A549 (cell line): ENCODE results near the gene RAPGEF2.

Experiments used
- CTCF ChIP-seq: fragments of >200 bp; sonication (Bioruptor Twin); formaldehyde crosslinking; IDR thresholded peaks from 3 replicates; pipeline ENCODE4 v1.5.1; 2016
- HOXA7 ChIP-seq: fragments of 250-450 bp; sonication (Bioruptor Pico); IDR thresholded peaks from 2 replicates; pipeline ENCODE4 v1.5.0; 2020; ENCODE audit warnings: mild to moderate bottlenecking, moderate library complexity
- MAX ChIP-seq: IDR thresholded peaks from 2 replicates; pipeline ENCODE4 v1.6.1; 2012
- NR3C1 ChIP-seq: fragments of >200 bp; sonication (Bioruptor Twin); formaldehyde crosslinking; IDR thresholded peaks from 3 replicates; pipeline ENCODE4 v1.6.1; 2017
- PBX3 ChIP-seq: IDR thresholded peaks from 2 replicates; pipeline ENCODE4 v1.6.1; 2012
- POLR2A ChIP-seq: IDR thresholded peaks from 2 replicates; pipeline ENCODE4 v1.6.1; 2012; ENCODE audit warnings: mild to moderate bottlenecking, low read length
- RARB ChIP-seq: fragments of 250-450 bp; sonication (Bioruptor Pico); IDR thresholded peaks from 2 replicates; pipeline ENCODE4 v1.8.0; 2021; ENCODE audit warnings: mild to moderate bottlenecking, moderate library complexity
- TFCP2L1 ChIP-seq: fragments of 250-450 bp; sonication (Bioruptor Pico); IDR thresholded peaks from 2 replicates; pipeline ENCODE4 v1.5.0; 2021; ENCODE audit warnings: mild to moderate bottlenecking
- TP53 ChIP-seq: fragments of 250-450 bp; sonication (Bioruptor Pico); IDR thresholded peaks from 2 replicates; pipeline ENCODE4 v1.5.0; 2021; ENCODE audit warnings: mild to moderate bottlenecking, moderate library complexity

- no peak for TF ChIP-seq CTCF
- no peak for TF ChIP-seq TFCP2L1 (CRISPR knock-in tag)
- no peak for TF ChIP-seq PBX3
- TF ChIP-seq HOXA7 (CRISPR knock-in tag): no peak
- no peak for TF ChIP-seq POLR2A
- TF ChIP-seq NR3C1: no peak
- no peak for TF ChIP-seq RARB
- no peak for TF ChIP-seq TP53 (CRISPR knock-in tag)
- no peak for TF ChIP-seq MAX
Measured at GRCh38 chr4:159282944-159283343, 180.1 kb downstream of the RAPGEF2 start.
